NB4 (cell line): ENCODE measurements around the gene CRIM1.
A peak's percentile ranks its signal among the peaks of the same experiment; 100 is the strongest.

ENCODE experiments used
- DNase-seq: peaks from one replicate; pipeline ENCODE4 v3.0.0; 2010; ENCODE audit warnings: low read depth
- H3K4me3 ChIP-seq: one replicate; pipeline ENCODE4 v1.5.1; 2011; ENCODE audit warnings: mild to moderate bottlenecking, low read depth, low read length, moderate library complexity
- MYC ChIP-seq: IDR thresholded peaks from 2 replicates; pipeline ENCODE4 v1.6.1; 2011; ENCODE audit warnings: low read depth, low read length
- POLR2A ChIP-seq: IDR thresholded peaks from 2 replicates; pipeline ENCODE4 v1.6.1; 2011; ENCODE audit warnings: mild to moderate bottlenecking; ENCODE audit not compliant: insufficient read length; ENCODE audit errors: extremely low read depth
- TF ChIP-seq, protein P1 (sequence below): IDR thresholded peaks from one replicate; pipeline ENCODE4 v1.5.1; 2012; ENCODE audit warnings: low read depth, low read length
- TF ChIP-seq, protein P2 (sequence below): IDR thresholded peaks from 2 replicates; pipeline ENCODE4 v1.6.1; 2011; ENCODE audit warnings: low read depth, low read length

The CRIM1 gene

DNA sequence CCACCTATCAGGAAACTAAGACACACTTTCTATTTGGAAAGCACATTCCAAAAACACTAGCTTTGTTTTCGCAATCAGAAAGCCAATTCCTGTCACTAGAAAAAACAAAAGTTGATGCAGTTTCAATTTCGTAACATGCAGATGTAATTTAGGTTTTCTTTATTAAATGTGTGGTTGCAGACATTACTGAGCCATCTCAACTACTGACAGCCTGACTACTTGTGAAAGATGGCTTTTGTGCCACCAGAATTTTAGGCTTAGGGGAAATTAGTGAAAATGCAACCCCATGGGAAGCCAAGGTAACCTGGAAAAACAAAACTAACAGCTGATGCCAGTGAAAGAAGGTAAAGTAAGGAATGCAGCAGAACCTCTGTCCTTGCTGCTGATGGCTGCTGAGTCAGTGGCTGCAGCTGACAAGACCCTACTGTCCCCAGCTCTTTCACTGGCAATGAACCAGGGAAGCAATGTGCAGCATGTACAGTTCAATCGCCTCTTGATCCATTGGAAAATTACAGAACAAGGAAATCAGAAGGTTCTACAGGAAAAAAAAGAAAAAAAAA lies 207.5 kb downstream of the CRIM1 start:
- no peak overlapping the region for H3K4me3 ChIP-seq
- TF ChIP-seq, protein P1, sequence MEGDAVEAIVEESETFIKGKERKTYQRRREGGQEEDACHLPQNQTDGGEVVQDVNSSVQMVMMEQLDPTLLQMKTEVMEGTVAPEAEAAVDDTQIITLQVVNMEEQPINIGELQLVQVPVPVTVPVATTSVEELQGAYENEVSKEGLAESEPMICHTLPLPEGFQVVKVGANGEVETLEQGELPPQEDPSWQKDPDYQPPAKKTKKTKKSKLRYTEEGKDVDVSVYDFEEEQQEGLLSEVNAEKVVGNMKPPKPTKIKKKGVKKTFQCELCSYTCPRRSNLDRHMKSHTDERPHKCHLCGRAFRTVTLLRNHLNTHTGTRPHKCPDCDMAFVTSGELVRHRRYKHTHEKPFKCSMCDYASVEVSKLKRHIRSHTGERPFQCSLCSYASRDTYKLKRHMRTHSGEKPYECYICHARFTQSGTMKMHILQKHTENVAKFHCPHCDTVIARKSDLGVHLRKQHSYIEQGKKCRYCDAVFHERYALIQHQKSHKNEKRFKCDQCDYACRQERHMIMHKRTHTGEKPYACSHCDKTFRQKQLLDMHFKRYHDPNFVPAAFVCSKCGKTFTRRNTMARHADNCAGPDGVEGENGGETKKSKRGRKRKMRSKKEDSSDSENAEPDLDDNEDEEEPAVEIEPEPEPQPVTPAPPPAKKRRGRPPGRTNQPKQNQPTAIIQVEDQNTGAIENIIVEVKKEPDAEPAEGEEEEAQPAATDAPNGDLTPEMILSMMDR = no peak
- TF ChIP-seq MYC = no peak
- TF ChIP-seq POLR2A = no peak
- TF ChIP-seq, protein P2, sequence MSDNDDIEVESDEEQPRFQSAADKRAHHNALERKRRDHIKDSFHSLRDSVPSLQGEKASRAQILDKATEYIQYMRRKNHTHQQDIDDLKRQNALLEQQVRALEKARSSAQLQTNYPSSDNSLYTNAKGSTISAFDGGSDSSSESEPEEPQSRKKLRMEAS = no peak
- DNase-seq = peak; percentile 70

DNA sequence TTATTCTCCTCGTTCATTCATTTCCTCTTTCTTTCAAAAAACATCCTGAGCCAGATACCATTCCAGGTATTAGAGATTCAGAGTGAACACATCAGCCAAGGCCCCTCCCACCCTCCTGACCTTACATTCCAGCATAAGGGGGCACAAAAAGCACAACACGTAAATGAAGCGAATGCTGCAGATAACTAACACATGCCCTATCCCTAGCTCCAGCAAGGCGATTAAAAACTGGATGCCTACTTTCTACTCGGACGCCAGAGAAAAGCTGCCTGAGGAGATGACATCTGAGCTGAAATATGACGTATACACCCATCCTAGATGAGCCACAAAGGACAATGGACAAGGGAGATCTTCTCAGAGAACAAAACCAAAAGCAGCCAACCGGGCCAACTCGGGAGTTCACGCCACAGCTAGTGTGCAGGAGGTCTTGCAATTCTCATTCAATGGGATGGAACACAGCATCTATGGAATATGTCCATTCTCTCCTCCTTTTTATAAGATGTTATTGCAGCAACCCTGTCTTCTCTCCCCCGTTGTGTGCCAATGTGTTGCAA lies 208.9 kb downstream of the CRIM1 start:
- DNase-seq = no peak
- no peak overlapping the region for H3K4me3 ChIP-seq
- TF ChIP-seq, protein P2 = no peak
- no peak for TF ChIP-seq POLR2A
- no peak for TF ChIP-seq MYC
- TF ChIP-seq, protein P1 = no peak

DNA sequence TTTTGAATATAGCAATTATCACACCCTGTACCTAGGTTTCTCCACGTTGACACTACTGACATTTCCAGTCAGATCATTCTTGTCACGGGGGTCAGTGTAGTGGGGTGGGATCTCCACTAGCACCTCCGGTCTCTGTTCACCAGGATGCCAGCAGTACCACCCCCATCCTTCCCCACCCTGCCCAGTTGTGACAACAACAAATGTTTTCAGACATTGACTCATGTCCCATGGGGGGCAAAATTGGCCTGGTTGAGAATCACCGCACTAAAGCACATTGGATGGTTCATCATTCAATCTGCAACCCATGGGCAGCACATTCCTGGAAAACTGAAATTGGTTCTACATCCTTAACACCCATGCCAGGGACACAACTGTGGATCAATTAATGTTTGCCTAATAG lies 210.1 kb downstream of the CRIM1 start:
- no peak for DNase-seq
- TF ChIP-seq, protein P2 = no peak
- TF ChIP-seq MYC (no peak), POLR2A (no peak)
- TF ChIP-seq, protein P1 = no peak
- H3K4me3 ChIP-seq = no peak overlapping the region

DNA sequence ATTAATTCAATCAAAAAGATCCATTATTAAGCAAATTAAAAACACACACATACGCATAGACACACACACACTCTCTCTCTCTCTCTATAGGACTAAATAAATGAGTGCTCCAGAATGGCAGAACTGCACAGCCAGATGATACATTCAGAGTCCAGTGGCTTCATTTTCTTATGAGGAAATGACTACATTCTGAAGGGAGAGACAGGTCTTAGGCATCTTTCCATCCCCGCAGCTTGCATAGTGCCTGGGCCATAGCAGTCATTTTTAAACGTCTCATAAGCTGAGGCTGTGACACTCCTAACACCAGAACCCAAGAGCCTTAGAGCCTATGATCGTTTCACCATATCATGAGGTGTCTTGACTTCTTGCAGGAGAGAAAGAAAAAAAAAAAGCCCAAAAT lies 211.3 kb downstream of the CRIM1 start:
- no peak for DNase-seq
- no peak for TF ChIP-seq MYC
- TF ChIP-seq, protein P2 = no peak
- no peak for TF ChIP-seq POLR2A
- TF ChIP-seq, protein P1 = no peak
- H3K4me3 ChIP-seq = no peak overlapping the region

DNA sequence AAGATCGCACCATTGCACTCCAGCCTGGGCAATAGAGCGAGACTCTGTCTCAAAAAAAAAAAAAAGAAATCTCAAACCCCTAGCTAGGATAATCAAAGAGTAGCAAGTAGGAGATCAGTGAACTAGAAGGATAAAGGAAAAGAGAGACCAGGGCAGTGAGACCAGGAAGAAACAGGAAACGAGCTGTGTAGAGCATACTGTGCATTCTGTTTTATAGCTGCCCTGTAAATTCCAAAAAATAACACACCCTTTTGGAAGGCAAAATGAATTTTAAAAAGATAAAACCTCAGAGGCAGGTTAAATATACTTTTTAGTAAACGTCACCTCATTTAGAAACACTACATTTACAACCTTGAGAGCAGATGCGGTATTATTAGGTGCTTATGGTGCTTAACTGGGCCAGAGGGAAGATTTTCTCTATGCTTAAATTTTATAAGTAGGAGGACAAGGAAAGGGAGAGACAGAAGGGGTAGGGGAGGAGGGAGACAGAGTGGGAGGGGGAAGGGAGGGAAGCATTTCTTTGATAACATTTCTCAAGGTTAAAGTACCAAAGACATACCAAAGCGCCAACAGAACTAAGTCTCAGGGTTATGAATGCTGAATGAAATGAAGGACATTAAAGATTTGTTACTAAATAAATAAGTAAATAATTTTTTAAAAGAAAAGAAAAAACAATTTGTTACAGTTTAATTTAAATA lies 212.3 kb downstream of the CRIM1 start:
- TF ChIP-seq POLR2A = no peak
- H3K4me3 ChIP-seq = no peak overlapping the region
- no peak for DNase-seq

DNA sequence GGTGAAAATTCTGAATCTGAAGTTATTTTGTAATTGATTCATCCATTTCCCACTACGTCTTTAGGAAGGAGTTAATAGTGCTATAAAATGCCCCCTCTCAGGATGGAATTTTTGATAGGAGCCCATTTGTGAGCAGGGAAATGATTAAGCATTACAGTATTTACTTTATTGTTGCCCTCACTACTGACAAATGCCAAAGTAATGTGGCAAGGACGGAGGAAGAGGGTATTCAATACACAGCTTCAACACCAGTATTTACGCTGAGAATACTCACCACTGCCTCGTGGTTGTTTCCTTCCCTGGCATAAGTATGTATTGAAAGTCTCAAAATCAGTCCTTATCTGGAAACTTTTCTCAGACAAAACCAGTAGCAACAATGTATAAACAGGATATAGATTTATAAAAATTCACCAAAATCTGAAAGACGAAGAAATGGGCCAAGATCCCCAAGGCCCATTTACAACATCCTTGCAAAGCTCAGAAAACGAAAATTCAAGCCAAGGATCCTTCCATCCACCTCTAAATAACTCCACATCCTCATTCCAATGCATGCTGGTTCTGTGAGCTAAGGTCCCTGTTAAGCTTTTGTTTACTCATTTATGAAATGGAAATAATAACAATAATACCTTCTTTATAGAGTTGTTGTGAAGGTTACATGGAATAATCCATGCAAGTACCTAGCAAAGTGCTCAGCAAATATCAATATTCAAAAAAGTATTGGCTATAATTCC lies 213.1 kb downstream of the CRIM1 start:
- H3K4me3 ChIP-seq = no peak overlapping the region
- no peak for DNase-seq
- TF ChIP-seq MYC (no peak), POLR2A (no peak)
- TF ChIP-seq, protein P2 = no peak
- TF ChIP-seq, protein P1 = no peak
